HepG2 (cell line): ENCODE measurements around the gene TELO2. TPM values are rescaled to one million over a fixed set of nuclear protein-coding genes. Genes with fewer than 3 reads are reported as not detected.

ENCODE experiments used
- ATAC-seq: fragments of 200-7000 bp; cut with Tn5 transposase; 3 replicates; pipeline ENCODE4 v1.9.1; 2020; ENCODE audit warnings: mild to moderate bottlenecking, moderate library complexity
- BruUV-seq: library from RNA; stranded (reverse); fragments of 400-500 nt; replicated peaks from 2 replicates; lab custom pipeline; 2021; lab: Mats Ljungman, UMichigan
- CTCF ChIA-PET: fragments of 300-600 bp; formaldehyde crosslinking; extraction: SDS; loops from one replicate; lab custom pipeline; 2021; ENCODE audit warnings: low total read pairs, inconsistent platforms, low intra/inter-chr PET ratio; lab: Yijun Ruan, JAX
- POLR2A ChIA-PET: fragments of 350-600 bp; sonication (Branson Sonifier 250); formaldehyde crosslinking; loops from one replicate; lab custom pipeline; 2020; ENCODE audit warnings: antibody characterized with exemption, inconsistent platforms; lab: Yijun Ruan, JAX
- DNase-seq: peaks from one replicate; pipeline ENCODE4 v3.0.0-alpha.2; 2015; ENCODE audit warnings: low spot score
- FAIRE-seq: peaks from 3 replicates; lab custom pipeline; 2011; peaks lifted over from hg19 to GRCh38; lab: Jason Lieb, UNC
- H2AFZ ChIP-seq: one replicate; pipeline ENCODE4 v1.6.1; 2011; ENCODE audit warnings: low read length, inconsistent platforms
- H3K27ac ChIP-seq: fragments of 300-600 bp; 3 replicates; pipeline ENCODE4 v1.8.0; 2011; ENCODE audit warnings: mixed run types, mild to moderate bottlenecking, mixed read lengths, low read length, inconsistent platforms; ENCODE audit not compliant: insufficient read depth; ENCODE audit errors: extremely low read length
- H3K27me3 ChIP-seq, 2 experiments: fragments of 200-600 bp in 1 of 2; 2 replicates in 1 of 2; 3 replicates in 1 of 2; pipeline versions ENCODE4 v1.6.0 to v1.8.0; 2011; ENCODE audit warnings: low read length in 2 of 2, mild to moderate bottlenecking in 2 of 2, moderate library complexity in 2 of 2, inconsistent platforms in 1 of 2; ENCODE audit not compliant: insufficient read depth in 2 of 2, control insufficient read depth in 1 of 2
- H3K36me3 ChIP-seq, 2 experiments: fragments of 200-600 bp in 1 of 2; replicated peaks in 1 of 2; 2 replicates in 1 of 2; 3 replicates in 1 of 2; pipeline versions ENCODE4 v1.5.1 to v1.8.0; 2011; ENCODE audit warnings: low read length in 2 of 2, inconsistent platforms in 1 of 2; ENCODE audit not compliant: insufficient read depth in 2 of 2, control insufficient read depth in 1 of 2
- H3K4me1 ChIP-seq: 2 replicates; pipeline ENCODE4 v1.5.1; 2012; ENCODE audit warnings: low read length, inconsistent platforms; ENCODE audit not compliant: insufficient read depth
- H3K4me2 ChIP-seq: 2 replicates; pipeline ENCODE4 v1.6.0; 2011; ENCODE audit warnings: low read depth, low read length, inconsistent platforms
- H3K4me3 ChIP-seq, 3 experiments: fragments of 200-600 bp in 1 of 3; sonication (generic), shearing (Covaris generic) in 1 of 3; replicated peaks in 1 of 3; 2 replicates each; pipeline ENCODE4 v1.5.1; 2011 to 2016; ENCODE audit warnings: low read length in 3 of 3, inconsistent platforms in 2 of 3, low read depth in 2 of 3, mild to moderate bottlenecking in 2 of 3, control low read depth in 1 of 3, mixed read lengths in 1 of 3; ENCODE audit not compliant: insufficient read depth in 1 of 3
- H3K79me2 ChIP-seq: one replicate; pipeline ENCODE4 v1.6.1; 2011; ENCODE audit warnings: low read length, inconsistent platforms; ENCODE audit not compliant: insufficient read depth
- H3K9ac ChIP-seq: 2 replicates; pipeline ENCODE4 v1.6.0; 2011; ENCODE audit warnings: mild to moderate bottlenecking, low read depth, low read length, inconsistent platforms; ENCODE audit not compliant: insufficient read depth
- H3K9me3 ChIP-seq: 2 replicates; pipeline ENCODE4 v1.5.1; 2012; ENCODE audit warnings: mild to moderate bottlenecking, low read length
- H4K20me1 ChIP-seq: 2 replicates; pipeline ENCODE4 v1.6.0; 2011; ENCODE audit warnings: inconsistent platforms, mild to moderate bottlenecking, low read length, moderate library complexity; ENCODE audit not compliant: insufficient read depth
- AGO2 ChIP-seq: fragments of 200-400 bp; formaldehyde crosslinking; optimal IDR thresholded peaks from 2 replicates; pipeline ENCODE3; 2017; ENCODE audit warnings: mild to moderate bottlenecking, low read depth, low read length, moderate library complexity
- MAX ChIP-seq: IDR thresholded peaks from 2 replicates; pipeline ENCODE4 v1.6.1; 2012; ENCODE audit warnings: inconsistent platforms
- NFIC ChIP-seq: IDR thresholded peaks from 2 replicates; pipeline ENCODE4 v1.6.1; 2012; ENCODE audit warnings: mild to moderate bottlenecking, low read length, inconsistent platforms
- ZNF274 ChIP-seq: sonication (generic); formaldehyde crosslinking; IDR thresholded peaks from 2 replicates; pipeline ENCODE4 v1.5.1; 2020; ENCODE audit warnings: mild to moderate bottlenecking, missing genetic modification reagents
- ZNF337 ChIP-seq: sonication (generic); formaldehyde crosslinking; IDR thresholded peaks from 2 replicates; pipeline ENCODE4 v1.5.1; 2020; ENCODE audit warnings: missing genetic modification reagents, low read depth, mild to moderate bottlenecking, borderline replicate concordance
- ZNF670 ChIP-seq: sonication (generic); formaldehyde crosslinking; IDR thresholded peaks from 2 replicates; pipeline ENCODE4 v1.8.0; 2022; ENCODE audit warnings: mild to moderate bottlenecking, missing genetic modification reagents, borderline replicate concordance
- WGBS: methylation state at CpG from one replicate; pipeline ENCODE4 v1.1.6; 2017; ENCODE audit warnings: low lambda C conversion rate; 5-methylcytosine and 5-hydroxymethylcytosine counted together
- in situ Hi-C: cut with HindIII; loops from 2 replicates; pipeline ENCODE4 v1.10.0; 2017; ENCODE audit warnings: low pct_unique_long_range_greater_than_20kb; ENCODE audit not compliant: extremely low pct_ligation_motif_present
- intact Hi-C: fragments of 100-400 bp; cut with micrococcal nuclease; formaldehyde crosslinking; loops from one replicate; pipeline ENCODE4 v1.10.0; 2022; ENCODE audit not compliant: unreplicated experiment
- polyA plus RNA-seq, 8 experiments: library from polyadenylated mRNA; depleted of rRNA in 3 of 8; stranded (reverse) in 7 of 8; unstranded in 1 of 8; fragments of >200 nt; fragmentation: Illumina TruSeq in 4 of 8; extraction: Trizol in 4 of 8; gene quantifications; 2 replicates each; pipeline versions ENCODE4 v1.2.1 to v1.2.3, GENCODE V29; 2011 to 2016; ENCODE audit warnings: low read depth in 4 of 8, missing spikeins in 1 of 8, mixed read lengths in 1 of 8; ENCODE audit not compliant: insufficient read depth in 1 of 8
- total RNA-seq, 5 experiments: library from RNA; depleted of rRNA; stranded (reverse); fragments of >200 nt; fragmentation: Illumina TruSeq; extraction: Trizol; gene quantifications; 2 replicates each; pipeline ENCODE4 v1.2.3, GENCODE V29; 2016; ENCODE audit warnings: low read depth in 1 of 5

The TELO2 gene
- total and polyA plus RNA-seq, 2 of the 13 experiments (the other 11 are each of a cell fraction or from before 2014, with no cell fraction given) = 10.1 to 17.9 TPM

GRCh38 chr16:1464196-1464893 lies 28.8 kb upstream of the TELO2 start:
- H3K9ac ChIP-seq = no peak overlapping the region
- ATAC-seq (no peak), DNase-seq (no peak), FAIRE-seq (no peak)
- POLR2A ChIA-PET = no interaction called here
- H3K27ac ChIP-seq = no peak overlapping the region
- H4K20me1 ChIP-seq = no peaks in the 10 kb centered on the region
- H3K36me3 ChIP-seq = peaks cover 9 to 12% of the 10 kb centered on the region in 2 experiments; a peak in 3 of 5 replicates
- TF ChIP-seq MAX (no peak), ZNF337 (CRISPR knock-in tag) (no peak), ZNF670 (no peak), AGO2 (peak; percentile 17), NFIC (no peak)
- CTCF ChIA-PET = no interaction called here
- intact Hi-C loops (no loop called here), in situ Hi-C loops (no loop called here)
- H3K4me2 ChIP-seq = no peak overlapping the region
- no peak overlapping the region for H2AFZ ChIP-seq
- 95% methylated on average over 34 of the region's 41 CpGs for WGBS
- no peaks in the 10 kb centered on the region for H3K4me1 ChIP-seq
- BruUV-seq = no TSS peak
- H3K79me2 ChIP-seq = peaks cover 9% of the 10 kb centered on the region
- H3K27me3 ChIP-seq = no peaks in the 10 kb centered on the region
- no peaks in the 10 kb centered on the region for H3K9me3 ChIP-seq
- H3K4me3 ChIP-seq = no peak overlapping the region

- Histone ChIP-seq H2AFZ (no peak overlapping the region), H4K20me1 (no peaks in the 10 kb centered on the region), H3K9me3 (no peaks in the 10 kb centered on the region), H3K4me1 (0 out of 2 replicates have a peak, but pooled peaks cover under 1% of the 10 kb centered on the region), H3K27ac (no peak overlapping the region), H3K9ac (no peak overlapping the region), H3K36me3 (peaks cover 8 to 10% of the 10 kb centered on the region in 2 experiments; a peak in 3 of 5 replicates), H3K4me3 (no peak overlapping the region), H3K27me3 (no peaks in the 10 kb centered on the region), H3K4me2 (no peak overlapping the region), H3K79me2 (peaks cover 12% of the 10 kb centered on the region)
- no peak for DNase-seq
- ChIA-PET POLR2A (no interaction called here), CTCF (no interaction called here)
- in situ Hi-C loops = no loop called here
- WGBS = 97% methylated on average over 31 of the region's 33 CpGs
- no TSS peak for BruUV-seq
- intact Hi-C loops = no loop called here
- ATAC-seq = no peak
- TF ChIP-seq ZNF274 (CRISPR knock-in tag) = no peak
- FAIRE-seq = no peak
Measured at GRCh38 chr16:1464894-1465566, 28.1 kb upstream of the TELO2 start.
